Stimulated activated CD8-positive, alpha-beta memory T cell treated with anti-CD3 and anti-CD28 coated beads, Interleukin-15, amount 100 ng/mL, for 48 hours (primary cell): ENCODE results near the gene PARM1.

Experiments used
- DNase-seq, 2 donors: peaks; one replicate each; pipeline ENCODE4 v3.0.0-alpha.2; 2020; ENCODE audit warnings: low read depth in 2 of 2

The PARM1 gene

GRCh38 chr4:74942251-74942917, 9.5 kb downstream of the PARM1 start:
- no peak for DNase-seq

- DNase-seq = no peak
These were observed 10.0 kb downstream of the PARM1 start for GRCh38 chr4:74942918-74943253.

GRCh38 chr4:74944354-74944793, 11.5 kb downstream of the PARM1 start:
- DNase-seq = no peak

GRCh38 chr4:74946196-74946595, 13.3 kb downstream of the PARM1 start:
- DNase-seq = no peak

GRCh38 chr4:74947798-74948197, 14.9 kb downstream of the PARM1 start:
- no peak for DNase-seq

- no peak for DNase-seq
These were observed 15.3 kb downstream of the PARM1 start for GRCh38 chr4:74948236-74948635.

GRCh38 chr4:74950200-74950599, 17.3 kb downstream of the PARM1 start:
- no peak for DNase-seq

GRCh38 chr4:74950882-74951281, 18.0 kb downstream of the PARM1 start:
- DNase-seq = no peak

- DNase-seq = no peak
These were observed 20.7 kb downstream of the PARM1 start for GRCh38 chr4:74953647-74954046.

GRCh38 chr4:74958881-74959280, 26.0 kb downstream of the PARM1 start:
- DNase-seq = no peak

- DNase-seq = no peak
These were observed 28.3 kb downstream of the PARM1 start for GRCh38 chr4:74961230-74961629.

- DNase-seq = no peak
These were observed 29.7 kb downstream of the PARM1 start for GRCh38 chr4:74962584-74962983.

GRCh38 chr4:74964311-74964710, 31.4 kb downstream of the PARM1 start:
- no peak for DNase-seq

- no peak for DNase-seq
These were observed 34.4 kb downstream of the PARM1 start for GRCh38 chr4:74967324-74967723.

GRCh38 chr4:74968456-74969164, 35.7 kb downstream of the PARM1 start:
- no peak for DNase-seq

- no peak for DNase-seq
These were observed 36.9 kb downstream of the PARM1 start for GRCh38 chr4:74969507-74970474.

- no peak for DNase-seq
These were observed 37.7 kb downstream of the PARM1 start for GRCh38 chr4:74970577-74970976.

- no peak for DNase-seq
These were observed 38.9 kb downstream of the PARM1 start for GRCh38 chr4:74971862-74972261.

GRCh38 chr4:74975082-74975481, 42.2 kb downstream of the PARM1 start:
- DNase-seq = no peak

GRCh38 chr4:74975848-74976824, 43.2 kb downstream of the PARM1 start:
- no peak for DNase-seq

GRCh38 chr4:74982546-74983252, 49.8 kb downstream of the PARM1 start:
- DNase-seq = no peak
